ENCODE data around the gene BBIP1.

DNA sequence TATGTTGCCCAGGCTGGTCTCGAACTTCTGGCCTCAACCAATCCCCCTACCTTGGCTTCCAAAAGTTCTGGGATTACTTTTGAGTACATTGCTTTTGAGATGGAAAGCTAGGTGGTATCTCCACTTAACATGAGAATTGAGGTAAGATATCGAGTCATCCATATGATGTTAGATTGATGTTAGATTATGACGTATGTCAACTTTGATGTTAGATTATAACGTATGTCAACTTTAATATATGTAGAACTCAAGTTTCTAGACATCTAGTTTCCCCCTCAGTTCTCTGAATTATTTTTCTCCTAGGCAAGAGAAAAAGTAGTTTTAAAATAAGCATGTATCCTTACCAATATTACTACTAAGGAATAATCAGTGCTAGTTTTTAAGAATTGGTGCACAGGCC is 20.4 kb upstream of the BBIP1 start:
- TF ChIP-seq, protein P1, sequence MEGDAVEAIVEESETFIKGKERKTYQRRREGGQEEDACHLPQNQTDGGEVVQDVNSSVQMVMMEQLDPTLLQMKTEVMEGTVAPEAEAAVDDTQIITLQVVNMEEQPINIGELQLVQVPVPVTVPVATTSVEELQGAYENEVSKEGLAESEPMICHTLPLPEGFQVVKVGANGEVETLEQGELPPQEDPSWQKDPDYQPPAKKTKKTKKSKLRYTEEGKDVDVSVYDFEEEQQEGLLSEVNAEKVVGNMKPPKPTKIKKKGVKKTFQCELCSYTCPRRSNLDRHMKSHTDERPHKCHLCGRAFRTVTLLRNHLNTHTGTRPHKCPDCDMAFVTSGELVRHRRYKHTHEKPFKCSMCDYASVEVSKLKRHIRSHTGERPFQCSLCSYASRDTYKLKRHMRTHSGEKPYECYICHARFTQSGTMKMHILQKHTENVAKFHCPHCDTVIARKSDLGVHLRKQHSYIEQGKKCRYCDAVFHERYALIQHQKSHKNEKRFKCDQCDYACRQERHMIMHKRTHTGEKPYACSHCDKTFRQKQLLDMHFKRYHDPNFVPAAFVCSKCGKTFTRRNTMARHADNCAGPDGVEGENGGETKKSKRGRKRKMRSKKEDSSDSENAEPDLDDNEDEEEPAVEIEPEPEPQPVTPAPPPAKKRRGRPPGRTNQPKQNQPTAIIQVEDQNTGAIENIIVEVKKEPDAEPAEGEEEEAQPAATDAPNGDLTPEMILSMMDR (IDR thresholded peaks at IDR 0.05; ENCODE audit: low read depth, low read length, poor library complexity, severe bottlenecking), result no peak
- TF ChIP-seq EZH2phosphoT487 (IDR thresholded peaks at IDR 0.05; ENCODE audit: borderline replicate concordance, low read length), result no peak
